ENCODE results near the gene PSME3. TPM values are rescaled to one million over a fixed set of nuclear protein-coding genes. Genes with fewer than 3 reads are reported as not detected.

The PSME3 gene
- 136 and 141 TPM in 2 replicates for total RNA-seq

DNA sequence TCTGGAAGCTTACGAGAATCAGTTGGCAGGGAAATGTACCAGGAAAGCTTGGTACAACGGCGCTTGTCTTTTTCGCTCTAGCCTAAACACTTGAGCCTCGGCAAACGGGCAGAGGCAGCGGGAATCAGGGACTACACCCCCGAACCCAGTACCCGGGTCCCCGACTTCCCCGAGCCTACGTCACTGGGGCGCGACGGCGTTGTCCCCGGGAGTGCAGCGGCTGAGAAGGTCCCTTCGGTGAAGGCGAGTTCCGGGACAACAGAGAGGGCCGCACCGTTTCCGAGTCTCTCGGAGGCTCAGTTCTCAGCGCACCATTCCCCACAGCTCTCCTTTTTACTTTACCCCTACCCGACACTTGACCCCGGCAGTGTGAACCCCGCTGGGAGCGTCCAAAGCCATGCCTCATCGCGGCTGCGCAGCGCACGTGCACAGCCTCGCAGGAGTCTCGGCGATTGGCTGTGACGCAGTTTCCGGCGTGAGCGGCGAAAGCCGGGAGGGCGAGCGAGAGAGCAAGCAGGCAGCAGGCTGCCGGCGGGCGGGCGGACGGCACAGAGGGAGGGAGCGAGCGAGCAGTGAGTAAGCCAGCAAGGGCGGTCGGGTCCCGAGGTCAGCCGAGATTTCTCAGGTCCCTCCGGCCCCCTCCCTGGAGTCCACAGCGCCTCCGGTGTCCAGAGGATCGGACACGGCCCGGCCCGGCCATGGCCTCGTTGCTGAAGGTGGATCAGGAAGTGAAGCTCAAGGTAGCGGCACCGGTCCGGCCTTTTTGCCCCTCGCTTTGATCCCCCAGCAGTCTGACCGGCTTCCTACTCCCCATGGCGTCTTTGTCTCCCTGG, at the start of gene PSME3:
Gene PSME3, plus strand, starts transcription at position 464 of the 833 bp plus-strand sequence. Its CDS starts 235 bp downstream, at position 699.
- peak within 1 kb of the TSS; percentile 97 for H3K4me3 Mint-ChIP-seq
- DNase-seq, result peak; percentile 84
- H3K9me3 Mint-ChIP-seq, result no peaks in the 10 kb centered on the region
- POLR2A ChIA-PET, result interaction anchor here (0.5 to 6.8 kb wide), 29 partner anchors 10 to 566 kb away, joined by 3 to 115 read pairs (median 5); partner anchors contain the start of genes ARL4D, BECN1, CNTD1 and COA3
- CTCF ChIA-PET, result interaction anchor here (1.3 to 4.1 kb wide), 5 partner anchors 9 to 255 kb away, joined by 4 to 27 read pairs (median 10); partner anchors contain the start of genes BECN1, PSMC3IP and RPL27
- peak within 1 kb of the TSS; percentile 99 for H3K27ac Mint-ChIP-seq
- peak; percentile 91 for ATAC-seq (ENCODE audit: low read depth)
- H3K27me3 Mint-ChIP-seq, result no peaks in the 10 kb centered on the region
- TF ChIP-seq, protein P1, sequence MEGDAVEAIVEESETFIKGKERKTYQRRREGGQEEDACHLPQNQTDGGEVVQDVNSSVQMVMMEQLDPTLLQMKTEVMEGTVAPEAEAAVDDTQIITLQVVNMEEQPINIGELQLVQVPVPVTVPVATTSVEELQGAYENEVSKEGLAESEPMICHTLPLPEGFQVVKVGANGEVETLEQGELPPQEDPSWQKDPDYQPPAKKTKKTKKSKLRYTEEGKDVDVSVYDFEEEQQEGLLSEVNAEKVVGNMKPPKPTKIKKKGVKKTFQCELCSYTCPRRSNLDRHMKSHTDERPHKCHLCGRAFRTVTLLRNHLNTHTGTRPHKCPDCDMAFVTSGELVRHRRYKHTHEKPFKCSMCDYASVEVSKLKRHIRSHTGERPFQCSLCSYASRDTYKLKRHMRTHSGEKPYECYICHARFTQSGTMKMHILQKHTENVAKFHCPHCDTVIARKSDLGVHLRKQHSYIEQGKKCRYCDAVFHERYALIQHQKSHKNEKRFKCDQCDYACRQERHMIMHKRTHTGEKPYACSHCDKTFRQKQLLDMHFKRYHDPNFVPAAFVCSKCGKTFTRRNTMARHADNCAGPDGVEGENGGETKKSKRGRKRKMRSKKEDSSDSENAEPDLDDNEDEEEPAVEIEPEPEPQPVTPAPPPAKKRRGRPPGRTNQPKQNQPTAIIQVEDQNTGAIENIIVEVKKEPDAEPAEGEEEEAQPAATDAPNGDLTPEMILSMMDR (IDR thresholded peaks at IDR 0.05), result no peak
- intact Hi-C loops (cut with micrococcal nuclease), result loop anchor here (1.0 to 5.0 kb wide), 6 partner anchors 9 to 649 kb away; partner anchors contain the start of genes BECN1, DHX8, NBR1 and PTGES3L
- peaks cover 24% of the 10 kb centered on the region for H3K4me1 Mint-ChIP-seq
- H3K36me3 Mint-ChIP-seq (ENCODE audit: low read depth), result peaks cover 44% of the 10 kb centered on the region

DNA sequence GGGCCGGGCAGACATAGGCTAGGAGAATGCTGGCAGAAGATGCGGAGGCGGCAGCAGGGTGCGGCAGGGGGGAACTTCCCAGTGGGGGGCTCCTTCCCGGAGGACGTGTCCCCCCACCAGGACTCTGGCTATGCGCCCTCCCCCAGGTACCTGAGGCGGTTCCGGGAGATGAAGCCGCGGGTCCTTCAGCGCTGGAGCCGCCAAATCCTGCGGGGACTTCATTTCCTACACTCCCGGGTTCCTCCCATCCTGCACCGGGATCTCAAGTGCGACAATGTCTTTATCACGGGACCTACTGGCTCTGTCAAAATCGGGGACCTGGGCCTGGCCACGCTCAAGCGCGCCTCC, 49.4 kb upstream of the PSME3 start:
- TF ChIP-seq, protein P1 (IDR thresholded peaks at IDR 0.05), result no peak
- ChIA-PET POLR2A (no interaction called here), CTCF (no interaction called here)
- Mint-ChIP-seq H3K4me3 (no peak overlapping the region), H3K9me3 (no peaks in the 10 kb centered on the region), H3K27ac (no peak overlapping the region), H3K27me3 (peaks cover 65% of the 10 kb centered on the region), H3K36me3 (ENCODE audit: low read depth) (peaks cover 11% of the 10 kb centered on the region), H3K4me1 (peaks cover 26% of the 10 kb centered on the region)
- intact Hi-C loops (cut with micrococcal nuclease), result no loop called here
- DNase-seq (no peak), ATAC-seq (ENCODE audit: low read depth) (no peak)

DNA sequence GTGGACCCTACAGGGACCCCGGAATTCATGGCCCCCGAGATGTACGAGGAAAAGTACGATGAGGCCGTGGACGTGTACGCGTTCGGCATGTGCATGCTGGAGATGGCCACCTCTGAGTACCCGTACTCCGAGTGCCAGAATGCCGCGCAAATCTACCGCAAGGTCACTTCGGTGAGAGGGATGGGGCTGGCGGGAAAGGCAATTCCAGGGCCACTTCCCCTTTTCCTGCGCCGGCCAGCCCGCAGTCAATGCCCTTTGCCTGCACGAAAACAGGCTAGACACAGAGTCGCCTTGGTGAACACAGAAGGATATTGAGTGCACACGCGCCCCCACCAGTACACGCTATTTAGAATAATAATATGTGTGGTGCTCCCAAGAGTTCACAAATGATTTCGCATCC, 48.8 kb upstream of the PSME3 start:
- peaks cover 5% of the 10 kb centered on the region for H3K36me3 Mint-ChIP-seq (ENCODE audit: low read depth)

GRCh38 chr17:42784811-42785592, 48.2 kb upstream of the PSME3 start:
- CTCF ChIA-PET, result no interaction called here
- intact Hi-C loops (cut with micrococcal nuclease), result no loop called here
- no peaks in the 10 kb centered on the region for H3K36me3 Mint-ChIP-seq (ENCODE audit: low read depth)
- no peaks in the 10 kb centered on the region for H3K9me3 Mint-ChIP-seq
- peak overlapping the region; percentile 11 for H3K4me3 Mint-ChIP-seq
- peaks cover 18% of the 10 kb centered on the region for H3K4me1 Mint-ChIP-seq
- peaks cover 67% of the 10 kb centered on the region for H3K27me3 Mint-ChIP-seq
- DNase-seq, result no peak
- H3K27ac Mint-ChIP-seq, result no peak overlapping the region
- POLR2A ChIA-PET, result interaction anchor here (1.0 to 1.5 kb wide), 3 partner anchors 11 to 177 kb away, joined by 3 to 7 read pairs (median 4); partner anchors contain the start of gene VPS25
- ATAC-seq (ENCODE audit: low read depth), result no peak
- TF ChIP-seq, protein P1 (IDR thresholded peaks at IDR 0.05), result no peak

More for the DNA sequence above, 48.8 kb upstream of the PSME3 start:
- TF ChIP-seq, protein P1 (IDR thresholded peaks at IDR 0.05), result no peak
- ATAC-seq (ENCODE audit: low read depth), result no peak
- ChIA-PET POLR2A (interaction anchor here (1.0 kb wide), 1 partner anchor 11 kb away, joined by 7 read pairs; the partner anchor contains the start of gene VPS25), CTCF (no interaction called here)
- Mint-ChIP-seq H3K27ac (no peak overlapping the region), H3K4me3 (no peak overlapping the region), H3K4me1 (peaks cover 23% of the 10 kb centered on the region), H3K9me3 (no peaks in the 10 kb centered on the region), H3K27me3 (peaks cover 69% of the 10 kb centered on the region)
- DNase-seq, result no peak
- intact Hi-C loops (cut with micrococcal nuclease), result no loop called here
